Tibial nerve (tissue), 3 donors: Measurements from ENCODE around the gene WDFY3.

Experiments used
- CTCF ChIP-seq, 5 experiments: fragments of 200-600 bp in 3 of 5; fragments of 450-650 bp in 2 of 5; sonication (generic) in 3 of 5; IDR thresholded peaks; one replicate each; pipeline ENCODE4 v1.5.1; 2016 to 2019; ENCODE audit warnings: antibody characterized with exemption in 5 of 5, mild to moderate bottlenecking in 3 of 5, moderate library complexity in 2 of 5
- POLR2A ChIP-seq, 2 donors: fragments of 450-650 bp; IDR thresholded peaks; one replicate each; pipeline ENCODE4 v1.6.1; 2017; ENCODE audit warnings: antibody characterized with exemption in 2 of 2, mild to moderate bottlenecking in 2 of 2, moderate library complexity in 2 of 2

- TF ChIP-seq CTCF (IDR thresholded peaks at IDR 0.05) (no peak), POLR2A (IDR thresholded peaks at IDR 0.05) (no peak)
Observed at GRCh38 chr4:84901173-84901572, 65.3 kb downstream of the WDFY3 start.
